Natural killer cell (primary cell): ENCODE results near the gene AGAP5. TPM values are rescaled to one million over a fixed set of nuclear protein-coding genes. Genes with fewer than 3 reads are reported as not detected.

Experiments used
- ATAC-seq, 3 donors: fragments of 150-1000 bp in 2 of 3; fragments of 200-7000 bp in 1 of 3; cut with Tn5 transposase; 1 replicate in 1 of 3; 2 replicates in 2 of 3; pipeline ENCODE4 v1.10.0; 2021; ENCODE audit warnings: mild to moderate bottlenecking in 2 of 3, moderate library complexity in 2 of 3
- DNase-seq, 2 donors: peaks; one replicate each; pipeline versions ENCODE4 v3.0.0 to v3.0.0-alpha.2; 2013 to 2021; ENCODE audit warnings: mixed read lengths in 1 of 2
- H3K27ac ChIP-seq: one replicate; pipeline ENCODE4 v1.5.1; 2013; ENCODE audit warnings: mild to moderate bottlenecking, low read length
- H3K27me3 ChIP-seq: one replicate; pipeline ENCODE4 v1.6.1; 2013; ENCODE audit warnings: low read length; ENCODE audit not compliant: control insufficient read depth, insufficient read depth
- H3K36me3 ChIP-seq: one replicate; pipeline ENCODE4 v1.6.1; 2013; ENCODE audit warnings: low read length; ENCODE audit not compliant: control insufficient read depth, insufficient read depth
- H3K4me1 ChIP-seq: one replicate; pipeline ENCODE4 v1.6.1; 2013; ENCODE audit warnings: low read length; ENCODE audit not compliant: control insufficient read depth, insufficient read depth
- H3K4me3 ChIP-seq: one replicate; pipeline ENCODE4 v1.5.1; 2013; ENCODE audit warnings: low read length
- H3K9me3 ChIP-seq: one replicate; pipeline ENCODE4 v1.6.1; 2013; ENCODE audit warnings: low read length; ENCODE audit not compliant: control insufficient read depth, insufficient read depth
- H3K27ac Mint-ChIP-seq, 2 donors: one replicate each; pipeline ENCODE4 v1.8.0; 2022; ENCODE audit warnings: mild to moderate bottlenecking in 2 of 2, mixed read lengths in 2 of 2, moderate library complexity in 1 of 2
- H3K27me3 Mint-ChIP-seq, 2 donors: one replicate each; pipeline ENCODE4 v1.8.0; 2022; ENCODE audit warnings: low read depth in 2 of 2, mixed read lengths in 2 of 2
- H3K36me3 Mint-ChIP-seq: one replicate; pipeline ENCODE4 v1.8.0; 2022; ENCODE audit warnings: mixed read lengths
- H3K4me1 Mint-ChIP-seq, 2 donors: one replicate each; pipeline ENCODE4 v1.8.0; 2022; ENCODE audit warnings: mixed read lengths in 2 of 2
- H3K4me3 Mint-ChIP-seq: one replicate; pipeline ENCODE4 v1.8.0; 2022; ENCODE audit warnings: mild to moderate bottlenecking, moderate library complexity, mixed read lengths
- H3K9me3 Mint-ChIP-seq, 2 donors: one replicate each; pipeline ENCODE4 v1.8.0; 2022; ENCODE audit warnings: mixed read lengths in 2 of 2
- WGBS: methylation state at CpG from one replicate; pipeline ENCODE4 v1.1.7; 2013; ENCODE audit warnings: missing lambda C conversion rate; ENCODE audit not compliant: insufficient coverage; 5-methylcytosine and 5-hydroxymethylcytosine counted together
- intact Hi-C: fragments of 100-400 bp; cut with micrococcal nuclease; formaldehyde crosslinking; loops from one replicate; pipeline ENCODE4 v1.14.2; 2022
- total RNA-seq, 4 donors: library from RNA; stranded (reverse); fragments of 120-200 nt in 1 of 4; gene quantifications; one replicate each; pipeline versions ENCODE4 v1.2.3 to v1.2.4, GENCODE V29; 2013 to 2022
- TF ChIP-seq, protein P1 (sequence below): fragments of 200-600 bp; IDR thresholded peaks from one replicate; pipeline ENCODE4 v1.8.0; 2022; ENCODE audit warnings: antibody characterized with exemption

Gene AGAP5
- total RNA-seq, 3 donors from 2014 or later (not counting 1 experiment from before 2014, with no cell fraction given) = 8.4 to 14.6 (median 9.4) TPM

DNA sequence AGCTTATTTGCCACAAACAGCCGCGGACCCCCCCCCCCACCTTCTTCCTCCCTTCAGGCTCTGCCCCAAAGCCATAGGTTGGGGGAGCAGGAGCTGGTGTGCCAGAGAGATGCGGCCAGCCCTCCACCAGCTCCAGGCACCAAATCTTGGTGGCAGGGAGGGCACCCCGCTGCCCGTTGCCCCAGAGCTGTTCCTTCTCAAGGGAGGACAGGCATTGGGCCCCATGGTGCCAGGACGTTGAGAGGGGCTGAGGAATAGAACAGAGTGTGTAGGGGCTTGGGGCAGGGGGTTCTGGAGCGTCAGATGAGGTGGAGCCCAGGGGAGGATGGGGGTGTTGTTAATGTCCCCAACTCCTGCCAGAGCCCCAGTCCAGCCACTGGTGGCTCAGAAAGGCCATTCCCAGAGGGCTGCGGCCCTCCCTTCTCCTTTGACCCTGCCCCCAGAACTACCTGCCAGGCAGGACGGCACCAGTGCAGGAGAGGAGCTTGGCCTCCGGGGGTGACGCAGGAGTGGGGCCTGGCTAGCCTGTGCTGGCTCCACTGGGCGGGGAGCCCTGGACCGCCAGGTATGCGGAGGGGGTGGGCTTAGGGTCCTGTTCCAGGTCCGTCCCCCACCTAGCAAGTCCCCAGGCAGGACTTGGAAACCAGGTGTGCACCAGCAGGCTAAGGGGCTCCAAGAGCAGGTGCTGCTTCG is 36.3 kb upstream of the AGAP5 start:
- 97% methylated on average over 14 of the region's 16 CpGs for WGBS
- intact Hi-C loops = no loop called here
- H3K9me3 ChIP-seq = no peaks in the 10 kb centered on the region
- no peak overlapping the region for H3K4me3 ChIP-seq
- DNase-seq = no peak
- Mint-ChIP-seq H3K36me3 (no peaks in the 10 kb centered on the region), H3K27me3 (no peaks in the 10 kb centered on the region), H3K27ac (no peak overlapping the region), H3K4me3 (no peak overlapping the region), H3K9me3 (no peaks in the 10 kb centered on the region), H3K4me1 (peaks cover 12 to 22% of the 10 kb centered on the region in 2 donors)
- no peak for ATAC-seq
- TF ChIP-seq, protein P1, sequence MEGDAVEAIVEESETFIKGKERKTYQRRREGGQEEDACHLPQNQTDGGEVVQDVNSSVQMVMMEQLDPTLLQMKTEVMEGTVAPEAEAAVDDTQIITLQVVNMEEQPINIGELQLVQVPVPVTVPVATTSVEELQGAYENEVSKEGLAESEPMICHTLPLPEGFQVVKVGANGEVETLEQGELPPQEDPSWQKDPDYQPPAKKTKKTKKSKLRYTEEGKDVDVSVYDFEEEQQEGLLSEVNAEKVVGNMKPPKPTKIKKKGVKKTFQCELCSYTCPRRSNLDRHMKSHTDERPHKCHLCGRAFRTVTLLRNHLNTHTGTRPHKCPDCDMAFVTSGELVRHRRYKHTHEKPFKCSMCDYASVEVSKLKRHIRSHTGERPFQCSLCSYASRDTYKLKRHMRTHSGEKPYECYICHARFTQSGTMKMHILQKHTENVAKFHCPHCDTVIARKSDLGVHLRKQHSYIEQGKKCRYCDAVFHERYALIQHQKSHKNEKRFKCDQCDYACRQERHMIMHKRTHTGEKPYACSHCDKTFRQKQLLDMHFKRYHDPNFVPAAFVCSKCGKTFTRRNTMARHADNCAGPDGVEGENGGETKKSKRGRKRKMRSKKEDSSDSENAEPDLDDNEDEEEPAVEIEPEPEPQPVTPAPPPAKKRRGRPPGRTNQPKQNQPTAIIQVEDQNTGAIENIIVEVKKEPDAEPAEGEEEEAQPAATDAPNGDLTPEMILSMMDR = no peak
- no peaks in the 10 kb centered on the region for H3K27me3 ChIP-seq
- H3K36me3 ChIP-seq = peaks cover 13% of the 10 kb centered on the region
- peaks cover 14% of the 10 kb centered on the region for H3K4me1 ChIP-seq
- H3K27ac ChIP-seq = no peak overlapping the region

DNA sequence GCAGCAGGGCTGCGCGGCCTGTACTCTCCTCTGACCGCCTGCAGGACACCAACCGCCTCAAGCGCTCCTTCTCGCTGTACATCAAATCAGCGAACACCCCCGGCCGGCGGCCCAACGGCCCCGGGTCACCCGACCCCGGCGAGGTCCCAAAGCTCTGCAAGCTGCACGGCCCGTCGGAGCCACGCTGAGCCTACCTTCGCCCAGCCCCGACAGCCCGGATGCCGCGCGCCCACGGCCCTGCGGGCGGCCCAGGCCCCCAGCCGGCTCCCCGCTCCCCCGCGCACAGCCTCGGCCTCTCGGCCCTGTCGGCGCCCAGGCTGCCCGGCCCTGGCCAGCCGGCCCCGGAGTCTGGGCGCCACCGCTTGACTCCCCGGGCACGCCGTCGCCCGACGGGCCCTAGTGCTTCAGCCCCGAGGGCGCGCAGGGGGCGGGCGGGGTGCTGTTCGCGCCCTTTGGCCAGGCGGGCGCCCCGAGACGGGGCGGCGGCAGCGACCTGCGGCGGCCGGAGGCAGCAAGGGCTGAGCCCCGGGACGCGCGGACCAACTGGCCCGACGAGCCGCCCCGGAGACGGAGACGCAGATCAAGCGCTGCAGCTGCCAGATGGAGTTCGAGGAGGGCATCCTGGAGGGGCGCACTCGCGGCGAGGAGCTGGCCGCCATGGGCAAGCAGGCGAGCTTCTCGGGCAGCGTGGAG is 35.2 kb upstream of the AGAP5 start:
- ATAC-seq (no peak), DNase-seq (no peak)
- H3K27ac Mint-ChIP-seq = no peak overlapping the region
- no peaks in the 10 kb centered on the region for H3K27me3 Mint-ChIP-seq
- H3K9me3 Mint-ChIP-seq = no peaks in the 10 kb centered on the region
- no peaks in the 10 kb centered on the region for H3K27me3 ChIP-seq
- peaks cover 13% of the 10 kb centered on the region for H3K36me3 ChIP-seq
- intact Hi-C loops = no loop called here
- no peaks in the 10 kb centered on the region for H3K36me3 Mint-ChIP-seq
- H3K4me1 ChIP-seq = peaks cover 14% of the 10 kb centered on the region
- TF ChIP-seq, protein P1 = no peak
- H3K9me3 ChIP-seq = no peaks in the 10 kb centered on the region
- 97% methylated on average over 84 of the region's 84 CpGs for WGBS
- no peak overlapping the region for H3K4me3 Mint-ChIP-seq
- no peak overlapping the region for H3K27ac ChIP-seq
- peaks cover 12 to 22% of the 10 kb centered on the region in 2 donors for H3K4me1 Mint-ChIP-seq
- no peak overlapping the region for H3K4me3 ChIP-seq

DNA sequence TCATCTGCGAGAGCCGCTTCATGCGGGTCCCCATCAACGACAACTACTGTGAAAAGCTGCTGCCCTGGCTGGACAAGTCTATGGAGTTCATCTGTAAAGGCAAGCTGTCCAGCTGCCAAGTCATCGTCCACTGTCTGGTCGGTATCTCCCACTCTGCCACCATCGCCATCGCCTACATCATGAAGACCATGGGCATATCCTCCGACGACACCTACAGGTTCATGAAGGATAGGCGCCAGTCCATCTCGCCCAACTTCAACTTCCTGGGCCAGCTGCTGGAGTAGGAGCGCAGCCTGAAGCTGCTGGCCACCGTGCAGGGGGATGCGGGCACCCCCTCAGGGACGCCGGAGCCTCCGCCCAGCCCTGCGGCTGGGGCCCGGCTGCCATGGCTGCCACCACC is 34.5 kb upstream of the AGAP5 start:
- peaks cover 14% of the 10 kb centered on the region for H3K4me1 ChIP-seq
- no peak overlapping the region for H3K4me3 ChIP-seq
- no peak overlapping the region for H3K27ac ChIP-seq
- H3K4me1 Mint-ChIP-seq = peaks cover 12 to 22% of the 10 kb centered on the region in 2 donors
- intact Hi-C loops = no loop called here
- H3K9me3 ChIP-seq = no peaks in the 10 kb centered on the region
- TF ChIP-seq, protein P1 = no peak
- WGBS = 97% methylated on average over 20 of the region's 20 CpGs
- no peak for ATAC-seq
- no peaks in the 10 kb centered on the region for H3K27me3 ChIP-seq
- no peaks in the 10 kb centered on the region for H3K27me3 Mint-ChIP-seq
- peak overlapping the region; percentile 56 for H3K4me3 Mint-ChIP-seq
- no peak overlapping the region for H3K27ac Mint-ChIP-seq
- no peak for DNase-seq
- peaks cover 16% of the 10 kb centered on the region for H3K36me3 ChIP-seq
- H3K9me3 Mint-ChIP-seq = no peaks in the 10 kb centered on the region
- no peaks in the 10 kb centered on the region for H3K36me3 Mint-ChIP-seq
